GM23338 (cell line): ENCODE results near the gene DAND5.

ENCODE experiments used
- CREB1 ChIP-seq: fragments of 250-450 bp; sonication (Bioruptor Pico); IDR thresholded peaks from 2 replicates; pipeline ENCODE4 v1.5.0; 2020; ENCODE audit warnings: low read depth, mild to moderate bottlenecking, moderate library complexity
- CTCF ChIP-seq, 2 experiments: fragments of 200-600 bp in 1 of 2; sonication (generic) in 1 of 2; conservative IDR thresholded peaks; 2 replicates each; pipeline versions ENCODE4 v1.5.1 to v1.6.1; 2016 to 2017; ENCODE audit warnings: antibody characterized with exemption in 2 of 2, low read depth in 2 of 2, mild to moderate bottlenecking in 2 of 2, moderate library complexity in 1 of 2
- EZH2 ChIP-seq: fragments of 200-600 bp; sonication (generic); IDR thresholded peaks from one replicate; pipeline ENCODE4 v1.8.0; 2017; ENCODE audit warnings: antibody characterized with exemption, mild to moderate bottlenecking, low read depth; ENCODE audit not compliant: unreplicated experiment
- EZH2phosphoT487 ChIP-seq: fragments of 200-600 bp; sonication (generic); IDR thresholded peaks from one replicate; pipeline ENCODE4 v1.8.1; 2018; ENCODE audit warnings: antibody characterized with exemption; ENCODE audit not compliant: unreplicated experiment
- JUNB ChIP-seq: IDR thresholded peaks from one replicate; pipeline ENCODE4 v1.6.1; 2016; ENCODE audit warnings: antibody characterized with exemption; ENCODE audit not compliant: unreplicated experiment
- NANOG ChIP-seq: IDR thresholded peaks from 2 replicates; pipeline ENCODE4 v1.6.1; 2016; ENCODE audit warnings: antibody characterized with exemption, borderline replicate concordance
- POLR2AphosphoS5 ChIP-seq: IDR thresholded peaks from 2 replicates; pipeline ENCODE4 v1.6.1; 2016; ENCODE audit warnings: antibody characterized with exemption, low read depth
- REST ChIP-seq: IDR thresholded peaks from one replicate; pipeline ENCODE4 v1.6.1; 2018; ENCODE audit warnings: antibody characterized with exemption; ENCODE audit not compliant: unreplicated experiment
- STAT1 ChIP-seq: IDR thresholded peaks from one replicate; pipeline ENCODE4 v1.6.1; 2016; ENCODE audit warnings: antibody characterized with exemption; ENCODE audit not compliant: unreplicated experiment

GRCh38 chr19:12965812-12966135, 3.6 kb upstream of the DAND5 start:
- no peak for TF ChIP-seq CTCF (conservative IDR thresholded peaks at IDR 0.05; ENCODE audit: low read depth in 2 of 2)
- TF ChIP-seq CREB1 (CRISPR knock-in tag), result no peak
- TF ChIP-seq EZH2, result no peak
- no peak for TF ChIP-seq POLR2AphosphoS5
- TF ChIP-seq EZH2phosphoT487, result no peak
- no peak for TF ChIP-seq REST
- no peak for TF ChIP-seq NANOG
- TF ChIP-seq JUNB, result no peak
- no peak for TF ChIP-seq STAT1
